ENCODE results near the gene FOXD4L3.
"Not testable (repeated sequence)": the region's sequence is repeated elsewhere in the genome, so short reads cannot be mapped to it uniquely, and the experiment has no call there.

FOXD4L3 gene

GRCh38 chr9:68302567-68302966 is at the start of gene FOXD4L3:
FOXD4L3 (plus strand) TSS chr9:68302867; CDS start chr9:68302952, 85 bp downstream.
- not testable (repeated sequence) for H3K4me3 Mint-ChIP-seq; H3K9me3 Mint-ChIP-seq; H3K36me3 Mint-ChIP-seq (ENCODE audit: low read depth); H3K27me3 Mint-ChIP-seq (ENCODE audit: low read depth); H3K27ac Mint-ChIP-seq; H3K4me1 Mint-ChIP-seq (ENCODE audit: low read depth); DNase-seq (ENCODE audit: low spot score)

GRCh38 chr9:68281041-68281440 is 21.6 kb upstream of the FOXD4L3 start:
- not testable (repeated sequence) for H3K36me3 Mint-ChIP-seq (ENCODE audit: low read depth); H3K27me3 Mint-ChIP-seq (ENCODE audit: low read depth); H3K27ac Mint-ChIP-seq; DNase-seq (ENCODE audit: low spot score); H3K4me1 Mint-ChIP-seq (ENCODE audit: low read depth); H3K9me3 Mint-ChIP-seq; H3K4me3 Mint-ChIP-seq

GRCh38 chr9:68303771-68304170 is 1.1 kb downstream of the FOXD4L3 start:
- not testable (repeated sequence) for H3K4me3 Mint-ChIP-seq; H3K27ac Mint-ChIP-seq; H3K9me3 Mint-ChIP-seq; H3K4me1 Mint-ChIP-seq (ENCODE audit: low read depth); H3K36me3 Mint-ChIP-seq (ENCODE audit: low read depth); H3K27me3 Mint-ChIP-seq (ENCODE audit: low read depth); DNase-seq (ENCODE audit: low spot score)

- H3K4me1 Mint-ChIP-seq (ENCODE audit: low read depth), result not testable (repeated sequence)
Observed at GRCh38 chr9:68304212-68304611, 1.5 kb downstream of the FOXD4L3 start.

GRCh38 chr9:68304777-68305176 is 2.1 kb downstream of the FOXD4L3 start:
- not testable (repeated sequence) for H3K4me3 Mint-ChIP-seq; H3K27me3 Mint-ChIP-seq (ENCODE audit: low read depth); H3K27ac Mint-ChIP-seq; H3K36me3 Mint-ChIP-seq (ENCODE audit: low read depth); H3K4me1 Mint-ChIP-seq (ENCODE audit: low read depth); H3K9me3 Mint-ChIP-seq; DNase-seq (ENCODE audit: low spot score)

More at GRCh38 chr9:68304212-68304611, 1.5 kb downstream of the FOXD4L3 start:
- not testable (repeated sequence) for H3K4me3 Mint-ChIP-seq; H3K9me3 Mint-ChIP-seq; DNase-seq (ENCODE audit: low spot score); H3K36me3 Mint-ChIP-seq (ENCODE audit: low read depth); H3K27ac Mint-ChIP-seq; H3K27me3 Mint-ChIP-seq (ENCODE audit: low read depth)

- not testable (repeated sequence) for H3K36me3 Mint-ChIP-seq (ENCODE audit: low read depth); H3K27me3 Mint-ChIP-seq (ENCODE audit: low read depth); H3K27ac Mint-ChIP-seq; H3K4me3 Mint-ChIP-seq; H3K9me3 Mint-ChIP-seq; H3K4me1 Mint-ChIP-seq (ENCODE audit: low read depth); DNase-seq (ENCODE audit: low spot score)
Observed at GRCh38 chr9:68305680-68306285, 3.1 kb downstream of the FOXD4L3 start.

GRCh38 chr9:68306391-68306964 is 3.8 kb downstream of the FOXD4L3 start:
- H3K9me3 Mint-ChIP-seq; H3K36me3 Mint-ChIP-seq (ENCODE audit: low read depth); H3K4me3 Mint-ChIP-seq; H3K27ac Mint-ChIP-seq; DNase-seq (ENCODE audit: low spot score); H3K27me3 Mint-ChIP-seq (ENCODE audit: low read depth); H3K4me1 Mint-ChIP-seq (ENCODE audit: low read depth): not testable (repeated sequence)

- not testable (repeated sequence) for H3K4me1 Mint-ChIP-seq (ENCODE audit: low read depth); H3K27me3 Mint-ChIP-seq (ENCODE audit: low read depth); H3K4me3 Mint-ChIP-seq; DNase-seq (ENCODE audit: low spot score); H3K36me3 Mint-ChIP-seq (ENCODE audit: low read depth); H3K27ac Mint-ChIP-seq; H3K9me3 Mint-ChIP-seq
Observed at GRCh38 chr9:68307127-68307526, 4.5 kb downstream of the FOXD4L3 start.

GRCh38 chr9:68307654-68308053 is 5.0 kb downstream of the FOXD4L3 start:
- not testable (repeated sequence) for H3K27ac Mint-ChIP-seq; H3K36me3 Mint-ChIP-seq (ENCODE audit: low read depth); DNase-seq (ENCODE audit: low spot score); H3K9me3 Mint-ChIP-seq; H3K4me3 Mint-ChIP-seq; H3K27me3 Mint-ChIP-seq (ENCODE audit: low read depth); H3K4me1 Mint-ChIP-seq (ENCODE audit: low read depth)

- not testable (repeated sequence) for H3K4me3 Mint-ChIP-seq; H3K27me3 Mint-ChIP-seq (ENCODE audit: low read depth); H3K4me1 Mint-ChIP-seq (ENCODE audit: low read depth); H3K9me3 Mint-ChIP-seq; DNase-seq (ENCODE audit: low spot score); H3K36me3 Mint-ChIP-seq (ENCODE audit: low read depth); H3K27ac Mint-ChIP-seq
Observed at GRCh38 chr9:68311208-68311607, 8.5 kb downstream of the FOXD4L3 start.

GRCh38 chr9:68318209-68318608 is 15.5 kb downstream of the FOXD4L3 start:
- H3K4me3 Mint-ChIP-seq; DNase-seq (ENCODE audit: low spot score); H3K36me3 Mint-ChIP-seq (ENCODE audit: low read depth); H3K4me1 Mint-ChIP-seq (ENCODE audit: low read depth); H3K9me3 Mint-ChIP-seq; H3K27ac Mint-ChIP-seq; H3K27me3 Mint-ChIP-seq (ENCODE audit: low read depth): not testable (repeated sequence)

GRCh38 chr9:68323749-68324148 is 21.1 kb downstream of the FOXD4L3 start:
- H3K27ac Mint-ChIP-seq; H3K36me3 Mint-ChIP-seq (ENCODE audit: low read depth); H3K9me3 Mint-ChIP-seq; H3K4me3 Mint-ChIP-seq; DNase-seq (ENCODE audit: low spot score); H3K4me1 Mint-ChIP-seq (ENCODE audit: low read depth); H3K27me3 Mint-ChIP-seq (ENCODE audit: low read depth): not testable (repeated sequence)

GRCh38 chr9:68324518-68324917 is 21.9 kb downstream of the FOXD4L3 start:
- not testable (repeated sequence) for DNase-seq (ENCODE audit: low spot score); H3K9me3 Mint-ChIP-seq; H3K4me3 Mint-ChIP-seq; H3K36me3 Mint-ChIP-seq (ENCODE audit: low read depth); H3K27ac Mint-ChIP-seq; H3K4me1 Mint-ChIP-seq (ENCODE audit: low read depth); H3K27me3 Mint-ChIP-seq (ENCODE audit: low read depth)

GRCh38 chr9:68329106-68329505 is 26.4 kb downstream of the FOXD4L3 start:
- not testable (repeated sequence) for H3K4me1 Mint-ChIP-seq (ENCODE audit: low read depth); H3K27ac Mint-ChIP-seq; H3K36me3 Mint-ChIP-seq (ENCODE audit: low read depth); H3K9me3 Mint-ChIP-seq; DNase-seq (ENCODE audit: low spot score); H3K27me3 Mint-ChIP-seq (ENCODE audit: low read depth); H3K4me3 Mint-ChIP-seq

GRCh38 chr9:68330531-68331173 is 28.0 kb downstream of the FOXD4L3 start:
- H3K27ac Mint-ChIP-seq; H3K36me3 Mint-ChIP-seq (ENCODE audit: low read depth); DNase-seq (ENCODE audit: low spot score); H3K9me3 Mint-ChIP-seq; H3K27me3 Mint-ChIP-seq (ENCODE audit: low read depth); H3K4me3 Mint-ChIP-seq; H3K4me1 Mint-ChIP-seq (ENCODE audit: low read depth): not testable (repeated sequence)
